OCI-LY3 (cell line): ENCODE data around the gene ID2.

Experiments
- H2AFZ ChIP-seq: fragments of 200-600, 300-600 bp; shearing (Covaris generic); 2 replicates; pipeline ENCODE4 v1.6.0; 2014; ENCODE audit warnings: antibody characterized with exemption, low read depth, low read length
- H3K27ac ChIP-seq: fragments of 200-600, 300-600 bp; sonication (generic); 2 replicates; pipeline ENCODE4 v1.5.1; 2014; ENCODE audit warnings: mild to moderate bottlenecking, low read length, moderate library complexity, mixed read lengths
- H3K27me3 ChIP-seq: fragments of 200-600, 300-600 bp; sonication (generic); 2 replicates; pipeline ENCODE4 v1.6.1; 2014; ENCODE audit warnings: low read depth, low read length, mixed read lengths
- H3K36me3 ChIP-seq: fragments of 200-600, 300-600 bp; sonication (generic); replicated peaks from 2 replicates; pipeline ENCODE3; 2014; ENCODE audit warnings: low read depth, low read length, mixed read lengths
- H3K4me1 ChIP-seq: fragments of 300-600, 200-600 bp; sonication (generic); 2 replicates; pipeline ENCODE4 v1.6.1; 2014; ENCODE audit warnings: low read length, mixed read lengths
- H3K4me2 ChIP-seq: fragments of 200-600, 300-600 bp; sonication (generic); 2 replicates; pipeline ENCODE4 v1.6.1; 2014; ENCODE audit warnings: low read length, mixed read lengths
- H3K4me3 ChIP-seq: fragments of 300-600, 200-600 bp; sonication (generic); 2 replicates; pipeline ENCODE4 v1.5.1; 2014; ENCODE audit warnings: antibody characterized with exemption, mild to moderate bottlenecking, low read length, moderate library complexity
- H3K79me2 ChIP-seq: fragments of 300-600, 200-600 bp; shearing (Covaris generic); 2 replicates; pipeline ENCODE4 v1.6.1; 2014; ENCODE audit warnings: mild to moderate bottlenecking, low read length, mixed read lengths
- H3K9ac ChIP-seq: fragments of 300-600, 200-600 bp; shearing (Covaris generic); 2 replicates; pipeline ENCODE4 v1.6.0; 2014; ENCODE audit warnings: mild to moderate bottlenecking, low read length, moderate library complexity
- H3K9me3 ChIP-seq: fragments of 200-600, 300-600 bp; shearing (Covaris generic); 2 replicates; pipeline ENCODE4 v1.6.1; 2014; ENCODE audit warnings: low read length, mixed read lengths; ENCODE audit not compliant: insufficient read depth
- H4K20me1 ChIP-seq: fragments of 200-600, 300-600 bp; sonication (generic); 2 replicates; pipeline ENCODE4 v1.6.1; 2016; ENCODE audit warnings: low read length, mixed read lengths; ENCODE audit not compliant: insufficient read depth
- EZH2phosphoT487 ChIP-seq: fragments of 200-600 bp; shearing (Covaris generic); IDR thresholded peaks from 2 replicates; pipeline ENCODE4 v1.6.1; 2018; ENCODE audit warnings: antibody characterized with exemption, mixed run types, low read depth
- TF ChIP-seq, protein P1 (sequence below): fragments of 200-600, 300-600 bp; sonication (generic); IDR thresholded peaks from 2 replicates; pipeline ENCODE4 v1.5.1; 2014; ENCODE audit warnings: antibody characterized with exemption, low read length, low read depth

Gene ID2

DNA sequence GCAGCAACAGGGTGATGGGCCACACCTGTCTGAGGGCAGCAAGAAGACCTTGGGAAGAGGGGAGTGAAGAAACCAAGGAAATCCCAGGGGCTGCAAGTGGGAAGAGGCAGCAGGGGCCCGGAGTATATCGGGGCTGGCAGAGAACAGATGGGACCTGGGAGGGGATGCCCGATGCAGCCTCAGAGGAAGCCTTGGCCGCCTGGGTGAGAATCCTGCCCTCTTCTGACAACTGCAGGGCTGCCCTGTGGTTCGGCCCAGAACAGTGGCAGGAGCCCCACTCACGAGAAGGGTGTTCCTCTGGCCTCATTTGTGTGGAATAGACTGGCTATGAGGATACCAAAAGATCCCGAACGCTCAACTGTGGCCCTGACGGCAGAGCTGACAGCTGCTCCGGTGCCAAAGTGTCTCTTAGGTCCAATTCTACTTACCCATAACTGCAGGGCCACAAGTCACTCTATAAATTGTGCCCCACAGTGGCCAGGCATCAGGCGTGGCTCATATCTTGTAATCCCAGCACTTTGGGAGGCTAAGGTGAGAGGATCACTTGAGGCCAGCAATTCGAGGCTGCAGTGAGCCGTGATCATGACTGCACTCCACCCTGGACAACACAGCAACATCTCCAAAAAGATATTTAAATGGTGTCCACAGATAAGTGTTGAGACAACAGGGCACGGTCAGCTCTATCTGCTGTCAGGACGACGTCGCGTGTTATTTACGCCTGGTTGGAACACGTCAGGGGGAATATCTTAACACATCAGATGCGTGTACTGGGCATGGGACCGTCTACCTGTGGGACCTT, 23.6 kb upstream of the ID2 start:
- Histone ChIP-seq H3K79me2 (no peaks in the 10 kb centered on the region), H3K4me2 (peak overlapping the region; percentile 68), H3K4me1 (peaks cover 54% of the 10 kb centered on the region), H3K9me3 (no peaks in the 10 kb centered on the region), H3K4me3 (peak overlapping the region; percentile 45), H3K27me3 (no peaks in the 10 kb centered on the region), H3K9ac (peak overlapping the region; percentile 56), H4K20me1 (no peaks in the 10 kb centered on the region), H2AFZ (no peak overlapping the region), H3K36me3 (no peaks in the 10 kb centered on the region), H3K27ac (peak overlapping the region; percentile 63)
- TF ChIP-seq, protein P1, sequence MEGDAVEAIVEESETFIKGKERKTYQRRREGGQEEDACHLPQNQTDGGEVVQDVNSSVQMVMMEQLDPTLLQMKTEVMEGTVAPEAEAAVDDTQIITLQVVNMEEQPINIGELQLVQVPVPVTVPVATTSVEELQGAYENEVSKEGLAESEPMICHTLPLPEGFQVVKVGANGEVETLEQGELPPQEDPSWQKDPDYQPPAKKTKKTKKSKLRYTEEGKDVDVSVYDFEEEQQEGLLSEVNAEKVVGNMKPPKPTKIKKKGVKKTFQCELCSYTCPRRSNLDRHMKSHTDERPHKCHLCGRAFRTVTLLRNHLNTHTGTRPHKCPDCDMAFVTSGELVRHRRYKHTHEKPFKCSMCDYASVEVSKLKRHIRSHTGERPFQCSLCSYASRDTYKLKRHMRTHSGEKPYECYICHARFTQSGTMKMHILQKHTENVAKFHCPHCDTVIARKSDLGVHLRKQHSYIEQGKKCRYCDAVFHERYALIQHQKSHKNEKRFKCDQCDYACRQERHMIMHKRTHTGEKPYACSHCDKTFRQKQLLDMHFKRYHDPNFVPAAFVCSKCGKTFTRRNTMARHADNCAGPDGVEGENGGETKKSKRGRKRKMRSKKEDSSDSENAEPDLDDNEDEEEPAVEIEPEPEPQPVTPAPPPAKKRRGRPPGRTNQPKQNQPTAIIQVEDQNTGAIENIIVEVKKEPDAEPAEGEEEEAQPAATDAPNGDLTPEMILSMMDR = peak; percentile 20
- TF ChIP-seq EZH2phosphoT487 = no peak

DNA sequence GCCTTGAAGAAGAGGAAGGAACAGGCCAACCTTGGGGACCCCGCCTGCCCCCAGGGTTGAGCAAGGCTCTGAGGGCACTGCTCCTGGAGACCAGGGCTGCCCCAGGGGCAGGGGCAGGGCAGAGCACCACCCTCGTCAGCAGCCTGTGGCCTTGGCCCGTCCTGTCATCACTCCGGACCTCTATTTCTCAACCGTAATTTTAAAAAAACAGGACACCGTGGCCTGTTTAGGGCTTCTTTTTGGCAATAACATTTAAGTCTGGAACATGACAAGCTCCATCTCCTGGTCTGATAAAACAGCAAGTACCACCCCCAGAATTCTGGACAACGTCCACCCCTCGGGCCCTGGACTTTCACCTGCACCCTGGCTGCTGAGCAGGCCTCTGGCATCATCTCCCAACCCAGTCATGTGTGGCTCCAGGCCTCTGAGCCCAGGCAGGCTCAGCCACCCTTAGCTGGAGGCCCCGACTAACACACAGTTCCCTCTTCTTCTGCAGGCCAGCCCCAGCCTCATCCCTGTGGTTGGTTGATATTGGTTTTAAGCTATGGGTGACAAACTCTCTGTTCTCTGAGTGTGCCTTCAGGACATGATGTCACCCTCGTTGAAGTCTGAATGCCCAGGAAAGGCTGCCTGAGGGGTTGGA, 22.6 kb upstream of the ID2 start:
- Histone ChIP-seq H3K9ac (no peak overlapping the region), H3K79me2 (no peaks in the 10 kb centered on the region), H4K20me1 (no peaks in the 10 kb centered on the region), H3K4me3 (no peak overlapping the region), H2AFZ (no peak overlapping the region), H3K27me3 (no peaks in the 10 kb centered on the region), H3K36me3 (no peaks in the 10 kb centered on the region), H3K27ac (no peak overlapping the region), H3K9me3 (no peaks in the 10 kb centered on the region), H3K4me2 (no peak overlapping the region), H3K4me1 (peaks cover 44% of the 10 kb centered on the region)
- no peak for TF ChIP-seq EZH2phosphoT487
- TF ChIP-seq, protein P1 = no peak

DNA sequence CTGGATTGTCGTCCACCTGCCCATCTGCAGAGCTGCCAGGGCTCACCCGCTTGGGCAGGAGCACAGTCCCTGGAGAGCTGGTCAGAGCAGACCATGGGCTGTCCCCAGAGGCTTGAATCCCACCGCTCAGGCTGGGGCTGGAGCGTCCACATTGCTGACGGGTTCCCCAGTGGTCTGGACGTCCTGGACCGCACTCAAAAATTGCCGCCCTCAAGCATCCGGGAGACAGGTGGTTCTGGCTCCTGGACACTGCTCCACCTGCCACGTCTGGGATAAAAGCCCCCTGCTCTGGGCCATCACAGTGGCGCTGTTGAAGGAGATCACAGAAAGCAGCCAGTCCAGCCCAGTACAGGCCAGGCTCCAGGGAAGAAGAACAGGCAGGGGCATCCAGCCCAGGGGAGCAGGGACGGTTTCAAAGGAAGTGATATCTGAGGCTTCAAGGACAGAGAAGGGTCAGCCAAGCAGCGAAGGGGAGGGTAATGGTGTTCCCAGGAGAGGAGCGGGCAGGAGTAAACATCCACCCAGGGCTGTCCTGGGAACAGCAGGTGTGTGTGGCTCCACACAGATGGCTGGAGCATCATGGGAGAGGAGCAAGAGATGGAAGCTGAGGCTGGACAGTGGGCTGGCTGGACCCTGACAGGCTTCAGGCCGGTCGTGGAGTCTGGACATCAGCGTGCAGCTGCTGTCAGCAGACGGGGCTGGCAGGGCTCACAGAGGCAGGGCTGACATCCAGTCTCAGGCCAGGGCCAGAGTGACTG, 21.9 kb upstream of the ID2 start:
- Histone ChIP-seq H3K9ac (no peak overlapping the region), H3K9me3 (no peaks in the 10 kb centered on the region), H3K4me2 (no peak overlapping the region), H3K4me1 (peaks cover 43% of the 10 kb centered on the region), H3K4me3 (no peak overlapping the region), H2AFZ (no peak overlapping the region), H3K36me3 (no peaks in the 10 kb centered on the region), H3K79me2 (no peaks in the 10 kb centered on the region), H3K27ac (no peak overlapping the region), H3K27me3 (no peaks in the 10 kb centered on the region), H4K20me1 (no peaks in the 10 kb centered on the region)
- no peak for TF ChIP-seq EZH2phosphoT487
- TF ChIP-seq, protein P1 = no peak

DNA sequence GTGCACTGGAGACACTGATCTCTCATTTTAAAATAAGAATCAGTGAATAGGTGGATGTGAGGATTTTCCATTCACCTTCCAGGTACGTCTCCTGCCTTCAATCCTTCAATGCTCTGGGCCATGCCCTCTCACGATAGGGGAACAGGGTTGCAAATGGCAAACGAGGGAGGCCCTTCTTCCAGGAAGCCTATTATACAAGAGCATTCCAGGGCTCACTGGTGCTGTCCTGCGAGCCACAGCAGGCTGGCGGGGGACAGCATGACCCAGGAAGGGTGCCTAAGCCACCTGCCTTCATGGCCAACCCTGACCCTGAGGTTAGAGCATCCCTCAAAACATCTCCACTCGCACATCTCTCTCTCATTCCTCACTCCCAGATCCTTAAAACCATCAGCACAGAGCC, 20.6 kb upstream of the ID2 start:
- Histone ChIP-seq H3K27ac (no peak overlapping the region), H3K9me3 (no peaks in the 10 kb centered on the region), H2AFZ (no peak overlapping the region), H3K4me3 (no peak overlapping the region), H3K9ac (no peak overlapping the region), H3K4me1 (peaks cover 34% of the 10 kb centered on the region), H4K20me1 (no peaks in the 10 kb centered on the region), H3K27me3 (no peaks in the 10 kb centered on the region), H3K4me2 (no peak overlapping the region), H3K79me2 (no peaks in the 10 kb centered on the region), H3K36me3 (no peaks in the 10 kb centered on the region)
- TF ChIP-seq, protein P1 = no peak
- TF ChIP-seq EZH2phosphoT487 = no peak
